Measurements from ENCODE around the gene TMEM150B. TPM values are rescaled to one million over a fixed set of nuclear protein-coding genes. Genes with fewer than 3 reads are reported as not detected.
A peak's percentile ranks its signal among the peaks of the same experiment; 100 is the strongest.

The TMEM150B gene
- total and polyA plus RNA-seq, 9 of the 15 experiments (the other 6 are each of a cell fraction or from before 2014, with no cell fraction given) = 0.47 to 1.3 (median 0.74) TPM; not detected in 2

- TF ChIP-seq HMGXB4 (CRISPR knock-in tag; IDR thresholded peaks at IDR 0.05) = no peak
- TF ChIP-seq PKNOX1 (IDR thresholded peaks at IDR 0.05) = peak; percentile 100
- TF ChIP-seq SP1 (CRISPR knock-in tag; IDR thresholded peaks at IDR 0.05) = peak; percentile 99
- no peak for TF ChIP-seq HMG20B (CRISPR knock-in tag; IDR thresholded peaks at IDR 0.05)
- TF ChIP-seq USF2 (CRISPR knock-in tag; IDR thresholded peaks at IDR 0.05) = no peak
- TF ChIP-seq ZBTB8A (IDR thresholded peaks at IDR 0.05; ENCODE audit: partially characterized antibody) = no peak
- TF ChIP-seq ARID4B (CRISPR knock-in tag; IDR thresholded peaks at IDR 0.05) = no peak
- TF ChIP-seq POLR2G (IDR thresholded peaks at IDR 0.05; ENCODE audit: low read depth, low read length) = peak; percentile 88; the same call in 1 of the 2 replicates
- no peak for TF ChIP-seq ZC3H11A (IDR thresholded peaks at IDR 0.05; ENCODE audit: low read depth, low read length)
- no peak for TF ChIP-seq SAP30 (IDR thresholded peaks at IDR 0.05; ENCODE audit: borderline replicate concordance, insufficient read depth, low read depth, low read length, poor library complexity, severe bottlenecking)
- TF ChIP-seq EWSR1 (IDR thresholded peaks at IDR 0.05; ENCODE audit: borderline replicate concordance, low read depth, partially characterized antibody) = no peak
- TF ChIP-seq E2F5 (CRISPR knock-in tag; IDR thresholded peaks at IDR 0.05) = no peak
- no peak for TF ChIP-seq NFRKB (IDR thresholded peaks at IDR 0.05; ENCODE audit: low read depth)
- no peak for TF ChIP-seq JUN (IDR thresholded peaks at IDR 0.05; ENCODE audit: borderline replicate concordance, low read depth, low read length)
- TF ChIP-seq JUN (CRISPR knock-in tag; IDR thresholded peaks at IDR 0.05; ENCODE audit: borderline replicate concordance) = no peak
- TF ChIP-seq RBBP5 (IDR thresholded peaks at IDR 0.05; ENCODE audit: borderline replicate concordance, insufficient read depth, low read length, poor library complexity, severe bottlenecking) = no peak
- TF ChIP-seq NR3C1 (CRISPR knock-in tag; IDR thresholded peaks at IDR 0.05) = no peak
Measured at GRCh38 chr19:55339105-55339888, 14.2 kb upstream of the TMEM150B start, which contains the start of gene KMT5C (continued).

Data from K562 (cell line).